Measurements from ENCODE around the gene MET.
"Not testable (repeated sequence)": the region's sequence is repeated elsewhere in the genome, so short reads cannot be mapped to it uniquely, and the experiment has no call there.

The MET gene

GRCh38 chr7:116746388-116746787 lies 74.4 kb downstream of the MET start:
- H3K4me3 ChIP-seq (ENCODE audit: insufficient read depth, low read depth, low read length); H3K9me3 ChIP-seq (ENCODE audit: control insufficient read depth, low read length); H3K27me3 ChIP-seq (ENCODE audit: control insufficient read depth, insufficient read depth, low read length, poor library complexity, severe bottlenecking); H3K27ac ChIP-seq (ENCODE audit: insufficient read depth, low read depth, low read length, poor library complexity, severe bottlenecking); H3K4me1 ChIP-seq (ENCODE audit: control insufficient read depth, insufficient read depth, low read length); H3K36me3 ChIP-seq (ENCODE audit: control insufficient read depth, insufficient read depth, low read length): not testable (repeated sequence)
- WGBS, 2 experiments = 86 to 91% methylated on average over 4 to 5 of the region's 5 CpGs

- not testable (repeated sequence) for H3K4me3 ChIP-seq (ENCODE audit: insufficient read depth, low read depth, low read length); H3K27ac ChIP-seq (ENCODE audit: insufficient read depth, low read depth, low read length, poor library complexity, severe bottlenecking); H3K27me3 ChIP-seq (ENCODE audit: control insufficient read depth, insufficient read depth, low read length, poor library complexity, severe bottlenecking); H3K9me3 ChIP-seq (ENCODE audit: control insufficient read depth, low read length); H3K36me3 ChIP-seq (ENCODE audit: control insufficient read depth, insufficient read depth, low read length); H3K4me1 ChIP-seq (ENCODE audit: control insufficient read depth, insufficient read depth, low read length)
- 90 to 93% methylated on average over 3 to 4 of the region's 4 CpGs for WGBS, 2 experiments
Observed at GRCh38 chr7:116751070-116751469, 79.1 kb downstream of the MET start.

GRCh38 chr7:116752305-116753074 lies 80.5 kb downstream of the MET start:
- H3K36me3 ChIP-seq (ENCODE audit: control insufficient read depth, insufficient read depth, low read length) = no peaks in the 10 kb centered on the region
- no peaks in the 10 kb centered on the region for H3K4me1 ChIP-seq (ENCODE audit: control insufficient read depth, insufficient read depth, low read length)
- WGBS, 2 experiments = 91 to 94% methylated on average over 9 of the region's 9 CpGs
- H3K27me3 ChIP-seq (ENCODE audit: control insufficient read depth, insufficient read depth, low read length, poor library complexity, severe bottlenecking) = no peaks in the 10 kb centered on the region
- H3K4me3 ChIP-seq (ENCODE audit: insufficient read depth, low read depth, low read length) = no peak overlapping the region
- no peak overlapping the region for H3K27ac ChIP-seq (ENCODE audit: insufficient read depth, low read depth, low read length, poor library complexity, severe bottlenecking)
- no peaks in the 10 kb centered on the region for H3K9me3 ChIP-seq (ENCODE audit: control insufficient read depth, low read length)

GRCh38 chr7:116753130-116753529 lies 81.1 kb downstream of the MET start:
- H3K9me3 ChIP-seq (ENCODE audit: control insufficient read depth, low read length) = no peaks in the 10 kb centered on the region
- no peaks in the 10 kb centered on the region for H3K4me1 ChIP-seq (ENCODE audit: control insufficient read depth, insufficient read depth, low read length)
- H3K36me3 ChIP-seq (ENCODE audit: control insufficient read depth, insufficient read depth, low read length) = no peaks in the 10 kb centered on the region
- 96 to 100% methylated on average over 2 of the region's 2 CpGs for WGBS, 2 experiments
- no peaks in the 10 kb centered on the region for H3K27me3 ChIP-seq (ENCODE audit: control insufficient read depth, insufficient read depth, low read length, poor library complexity, severe bottlenecking)
- no peak overlapping the region for H3K4me3 ChIP-seq (ENCODE audit: insufficient read depth, low read depth, low read length)
- H3K27ac ChIP-seq (ENCODE audit: insufficient read depth, low read depth, low read length, poor library complexity, severe bottlenecking) = no peak overlapping the region

- Histone ChIP-seq H3K27ac (ENCODE audit: insufficient read depth, low read depth, low read length, poor library complexity, severe bottlenecking) (no peak overlapping the region), H3K4me1 (ENCODE audit: control insufficient read depth, insufficient read depth, low read length) (no peaks in the 10 kb centered on the region), H3K27me3 (ENCODE audit: control insufficient read depth, insufficient read depth, low read length, poor library complexity, severe bottlenecking) (no peaks in the 10 kb centered on the region), H3K4me3 (ENCODE audit: insufficient read depth, low read depth, low read length) (no peak overlapping the region), H3K9me3 (ENCODE audit: control insufficient read depth, low read length) (no peaks in the 10 kb centered on the region), H3K36me3 (ENCODE audit: control insufficient read depth, insufficient read depth, low read length) (no peaks in the 10 kb centered on the region)
- 88 to 95% methylated on average over 4 of the region's 4 CpGs for WGBS, 2 experiments
Observed at GRCh38 chr7:116754186-116754585, 82.2 kb downstream of the MET start.

- H3K9me3 ChIP-seq (ENCODE audit: control insufficient read depth, low read length) = no peaks in the 10 kb centered on the region
- no peaks in the 10 kb centered on the region for H3K36me3 ChIP-seq (ENCODE audit: control insufficient read depth, insufficient read depth, low read length)
- WGBS, 2 experiments = 87 to 90% methylated on average over 3 to 4 of the region's 4 CpGs
- H3K27ac ChIP-seq (ENCODE audit: insufficient read depth, low read depth, low read length, poor library complexity, severe bottlenecking) = no peak overlapping the region
- H3K4me1 ChIP-seq (ENCODE audit: control insufficient read depth, insufficient read depth, low read length) = no peaks in the 10 kb centered on the region
- H3K27me3 ChIP-seq (ENCODE audit: control insufficient read depth, insufficient read depth, low read length, poor library complexity, severe bottlenecking) = no peaks in the 10 kb centered on the region
- H3K4me3 ChIP-seq (ENCODE audit: insufficient read depth, low read depth, low read length) = no peak overlapping the region
Observed at GRCh38 chr7:116757283-116757682, 85.3 kb downstream of the MET start.

GRCh38 chr7:116759642-116760041 lies 87.6 kb downstream of the MET start:
- 86 to 92% methylated on average over 5 of the region's 5 CpGs for WGBS, 2 experiments

GRCh38 chr7:116762971-116763370 lies 91.0 kb downstream of the MET start:
- WGBS, 2 experiments = 100% methylated on average over 1 of the region's 1 CpG
- Histone ChIP-seq H3K4me1 (ENCODE audit: control insufficient read depth, insufficient read depth, low read length) (no peaks in the 10 kb centered on the region), H3K4me3 (ENCODE audit: insufficient read depth, low read depth, low read length) (no peak overlapping the region), H3K27me3 (ENCODE audit: control insufficient read depth, insufficient read depth, low read length, poor library complexity, severe bottlenecking) (no peaks in the 10 kb centered on the region), H3K27ac (ENCODE audit: insufficient read depth, low read depth, low read length, poor library complexity, severe bottlenecking) (no peak overlapping the region), H3K9me3 (ENCODE audit: control insufficient read depth, low read length) (no peaks in the 10 kb centered on the region), H3K36me3 (ENCODE audit: control insufficient read depth, insufficient read depth, low read length) (no peaks in the 10 kb centered on the region)

More at GRCh38 chr7:116759642-116760041, 87.6 kb downstream of the MET start:
- H3K36me3 ChIP-seq (ENCODE audit: control insufficient read depth, insufficient read depth, low read length); H3K27ac ChIP-seq (ENCODE audit: insufficient read depth, low read depth, low read length, poor library complexity, severe bottlenecking); H3K4me3 ChIP-seq (ENCODE audit: insufficient read depth, low read depth, low read length); H3K27me3 ChIP-seq (ENCODE audit: control insufficient read depth, insufficient read depth, low read length, poor library complexity, severe bottlenecking); H3K9me3 ChIP-seq (ENCODE audit: control insufficient read depth, low read length); H3K4me1 ChIP-seq (ENCODE audit: control insufficient read depth, insufficient read depth, low read length): not testable (repeated sequence)

- Histone ChIP-seq H3K36me3 (ENCODE audit: control insufficient read depth, insufficient read depth, low read length) (no peaks in the 10 kb centered on the region), H3K9me3 (ENCODE audit: control insufficient read depth, low read length) (no peaks in the 10 kb centered on the region), H3K4me1 (ENCODE audit: control insufficient read depth, insufficient read depth, low read length) (no peaks in the 10 kb centered on the region), H3K27ac (ENCODE audit: insufficient read depth, low read depth, low read length, poor library complexity, severe bottlenecking) (no peak overlapping the region), H3K4me3 (ENCODE audit: insufficient read depth, low read depth, low read length) (no peak overlapping the region), H3K27me3 (ENCODE audit: control insufficient read depth, insufficient read depth, low read length, poor library complexity, severe bottlenecking) (no peaks in the 10 kb centered on the region)
- WGBS, 2 experiments = 86% methylated on average over 1 of the region's 1 CpG; no CpG with 5 or more reads in 1 of the 2 experiments
Observed at GRCh38 chr7:116763647-116764046, 91.7 kb downstream of the MET start.

- no peaks in the 10 kb centered on the region for H3K4me1 ChIP-seq (ENCODE audit: control insufficient read depth, insufficient read depth, low read length)
- no peak overlapping the region for H3K27ac ChIP-seq (ENCODE audit: insufficient read depth, low read depth, low read length, poor library complexity, severe bottlenecking)
- H3K27me3 ChIP-seq (ENCODE audit: control insufficient read depth, insufficient read depth, low read length, poor library complexity, severe bottlenecking) = no peaks in the 10 kb centered on the region
- 92 to 100% methylated on average over 3 of the region's 3 CpGs for WGBS, 2 experiments
- H3K9me3 ChIP-seq (ENCODE audit: control insufficient read depth, low read length) = no peaks in the 10 kb centered on the region
- no peaks in the 10 kb centered on the region for H3K36me3 ChIP-seq (ENCODE audit: control insufficient read depth, insufficient read depth, low read length)
- H3K4me3 ChIP-seq (ENCODE audit: insufficient read depth, low read depth, low read length) = no peak overlapping the region
Observed at GRCh38 chr7:116766881-116767280, 94.9 kb downstream of the MET start.
